ENCODE results near the gene LTBP1. TPM values are rescaled to one million over a fixed set of nuclear protein-coding genes. Genes with fewer than 3 reads are reported as not detected.

The LTBP1 gene
- total and polyA plus RNA-seq, 2 experiments from 2014 or later, result 35.6 to 68.9 TPM

DNA sequence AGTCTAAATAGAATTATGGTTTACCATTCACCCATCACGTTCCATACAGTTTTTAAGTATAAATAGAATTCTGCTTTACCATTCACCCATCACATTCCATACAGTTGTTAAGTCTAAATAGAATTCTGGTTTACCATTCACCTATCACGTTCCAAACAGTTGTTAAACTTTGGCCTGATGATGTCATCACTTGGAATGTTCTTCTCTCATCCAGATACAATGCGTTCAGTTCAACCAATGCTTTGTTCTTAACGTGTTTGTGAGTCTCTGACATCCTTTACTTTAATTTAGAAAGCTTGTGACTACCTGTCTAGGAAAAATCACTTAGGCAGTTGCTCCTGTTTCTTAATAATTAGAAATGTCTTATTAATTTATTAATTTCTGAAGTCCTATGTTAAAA, 293.4 kb downstream of the LTBP1 start:
- H3K4me2 ChIP-seq, result no peak overlapping the region
- TF ChIP-seq EZH2phosphoT487 (IDR thresholded peaks at IDR 0.05; ENCODE audit: low read depth, severe bottlenecking, unreplicated experiment), result no peak
- TF ChIP-seq, protein P1, sequence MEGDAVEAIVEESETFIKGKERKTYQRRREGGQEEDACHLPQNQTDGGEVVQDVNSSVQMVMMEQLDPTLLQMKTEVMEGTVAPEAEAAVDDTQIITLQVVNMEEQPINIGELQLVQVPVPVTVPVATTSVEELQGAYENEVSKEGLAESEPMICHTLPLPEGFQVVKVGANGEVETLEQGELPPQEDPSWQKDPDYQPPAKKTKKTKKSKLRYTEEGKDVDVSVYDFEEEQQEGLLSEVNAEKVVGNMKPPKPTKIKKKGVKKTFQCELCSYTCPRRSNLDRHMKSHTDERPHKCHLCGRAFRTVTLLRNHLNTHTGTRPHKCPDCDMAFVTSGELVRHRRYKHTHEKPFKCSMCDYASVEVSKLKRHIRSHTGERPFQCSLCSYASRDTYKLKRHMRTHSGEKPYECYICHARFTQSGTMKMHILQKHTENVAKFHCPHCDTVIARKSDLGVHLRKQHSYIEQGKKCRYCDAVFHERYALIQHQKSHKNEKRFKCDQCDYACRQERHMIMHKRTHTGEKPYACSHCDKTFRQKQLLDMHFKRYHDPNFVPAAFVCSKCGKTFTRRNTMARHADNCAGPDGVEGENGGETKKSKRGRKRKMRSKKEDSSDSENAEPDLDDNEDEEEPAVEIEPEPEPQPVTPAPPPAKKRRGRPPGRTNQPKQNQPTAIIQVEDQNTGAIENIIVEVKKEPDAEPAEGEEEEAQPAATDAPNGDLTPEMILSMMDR (IDR thresholded peaks at IDR 0.05; ENCODE audit: poor library complexity), result no peak
- no peak for TF ChIP-seq EZH2 (IDR thresholded peaks at IDR 0.05; ENCODE audit: borderline replicate concordance)
- peak; percentile 51 for DNase-seq (ENCODE audit: low spot score)
- no peaks in the 10 kb centered on the region for H3K4me1 ChIP-seq (ENCODE audit: insufficient read depth)
- no peak overlapping the region for H2AFZ ChIP-seq
- peak overlapping the region; percentile 1 for H3K27ac ChIP-seq
- H3K79me2 ChIP-seq, result no peaks in the 10 kb centered on the region
- no peaks in the 10 kb centered on the region for H3K9me3 ChIP-seq (ENCODE audit: low read depth)
- H3K36me3 ChIP-seq (replicated peaks; ENCODE audit: insufficient read depth, low read depth), result no peaks in the 10 kb centered on the region
- H4K20me1 ChIP-seq (ENCODE audit: insufficient read depth, poor library complexity, severe bottlenecking), result no peaks in the 10 kb centered on the region
- no peaks in the 10 kb centered on the region for H3K27me3 ChIP-seq
- H3K4me3 ChIP-seq, result no peak overlapping the region
- WGBS (ENCODE audit: low lambda C conversion rate, missing lambda C conversion rate), result 52% methylated on average over 4 of the region's 4 CpGs
- H3K9me2 ChIP-seq (replicated peaks; ENCODE audit: insufficient read depth), result no peaks in the 10 kb centered on the region

DNA sequence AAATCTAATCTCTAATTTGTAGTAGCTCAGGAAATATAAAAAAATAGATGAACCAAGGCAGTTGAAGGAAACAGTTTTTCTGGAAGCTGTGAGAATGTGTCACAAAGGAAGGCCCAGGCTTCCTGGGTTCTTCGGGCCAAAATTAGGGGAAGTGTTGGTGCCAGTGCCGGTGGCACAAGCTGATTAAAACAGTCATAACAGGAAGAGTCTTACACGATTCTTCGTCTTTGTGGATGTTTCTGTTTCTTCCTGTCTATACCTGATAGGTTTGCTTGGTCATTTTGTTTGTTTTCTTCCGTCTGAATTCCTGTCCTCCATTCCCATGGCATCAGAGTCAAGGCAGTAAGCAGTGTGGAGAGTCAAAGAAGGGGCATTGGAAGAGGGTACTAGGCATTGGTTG, 294.3 kb downstream of the LTBP1 start:
- TF ChIP-seq EZH2 (IDR thresholded peaks at IDR 0.05; ENCODE audit: borderline replicate concordance) (no peak), EZH2phosphoT487 (IDR thresholded peaks at IDR 0.05; ENCODE audit: low read depth, severe bottlenecking, unreplicated experiment) (no peak)
- TF ChIP-seq, protein P1 (IDR thresholded peaks at IDR 0.05; ENCODE audit: poor library complexity), result no peak
- Histone ChIP-seq H4K20me1 (ENCODE audit: insufficient read depth, poor library complexity, severe bottlenecking) (no peaks in the 10 kb centered on the region), H3K9me3 (ENCODE audit: low read depth) (no peaks in the 10 kb centered on the region), H3K27ac (no peak overlapping the region), H3K79me2 (no peaks in the 10 kb centered on the region), H3K9me2 (replicated peaks; ENCODE audit: insufficient read depth) (no peaks in the 10 kb centered on the region), H3K36me3 (replicated peaks; ENCODE audit: insufficient read depth, low read depth) (no peaks in the 10 kb centered on the region), H3K4me3 (no peak overlapping the region), H2AFZ (no peak overlapping the region), H3K4me2 (no peak overlapping the region), H3K4me1 (ENCODE audit: insufficient read depth) (no peaks in the 10 kb centered on the region), H3K27me3 (no peaks in the 10 kb centered on the region)
- 90% methylated on average over 5 of the region's 5 CpGs for WGBS (ENCODE audit: low lambda C conversion rate, missing lambda C conversion rate)
- DNase-seq (ENCODE audit: low spot score), result no peak

GRCh38 chr2:33241581-33241980, 294.8 kb downstream of the LTBP1 start:
- H3K79me2 ChIP-seq, result no peaks in the 10 kb centered on the region
- no peak overlapping the region for H3K4me3 ChIP-seq
- H2AFZ ChIP-seq, result no peak overlapping the region
- no peaks in the 10 kb centered on the region for H3K9me2 ChIP-seq (replicated peaks; ENCODE audit: insufficient read depth)
- TF ChIP-seq, protein P1 (IDR thresholded peaks at IDR 0.05; ENCODE audit: poor library complexity), result no peak
- no peak for TF ChIP-seq EZH2phosphoT487 (IDR thresholded peaks at IDR 0.05; ENCODE audit: low read depth, severe bottlenecking, unreplicated experiment)
- TF ChIP-seq EZH2 (IDR thresholded peaks at IDR 0.05; ENCODE audit: borderline replicate concordance), result no peak
- H3K36me3 ChIP-seq (replicated peaks; ENCODE audit: insufficient read depth, low read depth), result no peaks in the 10 kb centered on the region
- no peak overlapping the region for H3K27ac ChIP-seq
- no peak for DNase-seq (ENCODE audit: low spot score)
- no peaks in the 10 kb centered on the region for H3K9me3 ChIP-seq (ENCODE audit: low read depth)
- WGBS (ENCODE audit: low lambda C conversion rate, missing lambda C conversion rate), result 85% methylated on average over 3 of the region's 3 CpGs
- H4K20me1 ChIP-seq (ENCODE audit: insufficient read depth, poor library complexity, severe bottlenecking), result no peaks in the 10 kb centered on the region
- no peaks in the 10 kb centered on the region for H3K27me3 ChIP-seq
- no peak overlapping the region for H3K4me2 ChIP-seq
- H3K4me1 ChIP-seq (ENCODE audit: insufficient read depth), result no peaks in the 10 kb centered on the region

GRCh38 chr2:33242845-33243244, 296.1 kb downstream of the LTBP1 start:
- Histone ChIP-seq H2AFZ (no peak overlapping the region), H3K27me3 (no peaks in the 10 kb centered on the region), H3K4me2 (no peak overlapping the region), H3K79me2 (no peaks in the 10 kb centered on the region), H3K36me3 (replicated peaks; ENCODE audit: insufficient read depth, low read depth) (no peaks in the 10 kb centered on the region), H3K27ac (no peak overlapping the region), H3K9me3 (ENCODE audit: low read depth) (no peaks in the 10 kb centered on the region), H3K4me3 (no peak overlapping the region), H3K4me1 (ENCODE audit: insufficient read depth) (no peaks in the 10 kb centered on the region), H4K20me1 (ENCODE audit: insufficient read depth, poor library complexity, severe bottlenecking) (no peaks in the 10 kb centered on the region), H3K9me2 (replicated peaks; ENCODE audit: insufficient read depth) (no peaks in the 10 kb centered on the region)
- WGBS (ENCODE audit: low lambda C conversion rate, missing lambda C conversion rate), result 89% methylated on average over 1 of the region's 1 CpG
- DNase-seq (ENCODE audit: low spot score), result no peak
- TF ChIP-seq, protein P1 (IDR thresholded peaks at IDR 0.05; ENCODE audit: poor library complexity), result no peak
- TF ChIP-seq EZH2phosphoT487 (IDR thresholded peaks at IDR 0.05; ENCODE audit: low read depth, severe bottlenecking, unreplicated experiment) (no peak), EZH2 (IDR thresholded peaks at IDR 0.05; ENCODE audit: borderline replicate concordance) (no peak)

Data from hepatocyte (in vitro differentiated cells).